Caco-2 (cell line): Measurements from ENCODE around the gene RNASE12. TPM values are rescaled to one million over a fixed set of nuclear protein-coding genes. Genes with fewer than 3 reads are reported as not detected.

Experiments used
- BruUV-seq: library from RNA; stranded (reverse); fragments of 400-500 nt; replicated peaks from 2 replicates; lab custom pipeline; 2021; lab: Mats Ljungman, UMichigan
- CTCF ChIA-PET: fragments of 300-600 bp; sonication (Branson Sonifier 250); formaldehyde crosslinking; loops from one replicate; lab custom pipeline; 2022; ENCODE audit warnings: antibody characterized with exemption; lab: Charles Lee
- POLR2A ChIA-PET: fragments of 300-600 bp; sonication (Branson Sonifier 250); formaldehyde crosslinking; loops from one replicate; lab custom pipeline; 2022; ENCODE audit warnings: antibody characterized with exemption; lab: Charles Lee
- DNase-seq, 2 experiments: peaks; one replicate each; pipeline versions ENCODE4 v3.0.0 to v3.0.0-alpha.2; 2020 to 2022
- H3K27me3 ChIP-seq: replicated peaks from 2 replicates; pipeline ENCODE4 v1.6.0; 2011; ENCODE audit warnings: low read length; ENCODE audit not compliant: control insufficient read depth, insufficient read depth
- H3K36me3 ChIP-seq: 2 replicates; pipeline ENCODE4 v1.5.1; 2011; ENCODE audit warnings: low read length; ENCODE audit not compliant: control insufficient read depth, insufficient read depth
- H3K4me1 ChIP-seq: fragments of 250-450 bp; sonication (Bioruptor Pico); 2 replicates; pipeline ENCODE4 v1.5.1; 2020; ENCODE audit warnings: mild to moderate bottlenecking
- H3K4me3 ChIP-seq: 2 replicates; pipeline ENCODE4 v1.5.1; 2011; ENCODE audit warnings: low read depth, mild to moderate bottlenecking, control low read depth, low read length
- H3K9me3 ChIP-seq: fragments of 250-450 bp; sonication (Bioruptor Pico); 2 replicates; pipeline ENCODE4 v1.5.1; 2020; ENCODE audit warnings: mild to moderate bottlenecking, moderate library complexity
- H3K27ac Mint-ChIP-seq: one replicate; pipeline ENCODE4 v1.8.0; 2022; ENCODE audit warnings: mixed read lengths; ENCODE audit not compliant: unreplicated experiment
- H3K27me3 Mint-ChIP-seq: one replicate; pipeline ENCODE4 v1.8.0; 2022; ENCODE audit warnings: mixed read lengths; ENCODE audit not compliant: insufficient read depth, unreplicated experiment
- H3K36me3 Mint-ChIP-seq: one replicate; pipeline ENCODE4 v1.8.0; 2022; ENCODE audit warnings: mild to moderate bottlenecking, mixed read lengths; ENCODE audit not compliant: insufficient read depth, unreplicated experiment
- H3K4me1 Mint-ChIP-seq: one replicate; pipeline ENCODE4 v1.8.0; 2022; ENCODE audit warnings: low read depth, mixed read lengths; ENCODE audit not compliant: unreplicated experiment
- H3K4me3 Mint-ChIP-seq: one replicate; pipeline ENCODE4 v1.8.0; 2022; ENCODE audit warnings: mild to moderate bottlenecking, moderate library complexity, mixed read lengths; ENCODE audit not compliant: unreplicated experiment
- H3K9me3 Mint-ChIP-seq: one replicate; pipeline ENCODE4 v1.8.0; 2022; ENCODE audit warnings: mixed read lengths; ENCODE audit not compliant: unreplicated experiment
- CTCF ChIP-seq, 2 experiments: fragments of 200-600 bp in 1 of 2; IDR thresholded peaks; 1 replicate in 1 of 2; 2 replicates in 1 of 2; pipeline versions ENCODE4 v1.5.1 to v1.8.0; 2011 to 2022; ENCODE audit warnings: antibody characterized with exemption in 1 of 2, control low read depth in 1 of 2, inconsistent platforms in 1 of 2, low read depth in 1 of 2, low read length in 1 of 2, mild to moderate bottlenecking in 1 of 2, moderate library complexity in 1 of 2; ENCODE audit not compliant: insufficient read depth in 1 of 2, severe bottlenecking in 1 of 2, unreplicated experiment in 1 of 2
- intact Hi-C: fragments of 100-400 bp; cut with micrococcal nuclease; formaldehyde crosslinking; loops from one replicate; pipeline ENCODE4 v1.10.0; 2022; ENCODE audit not compliant: unreplicated experiment
- total RNA-seq: library from RNA; stranded (reverse); gene quantifications from 2 replicates; pipeline ENCODE4 v1.2.3, GENCODE V29; 2022

RNASE12 gene
- total RNA-seq, 1 experiment from 2014 or later = not detected

GRCh38 chr14:20630340-20631022 lies 39.3 kb upstream of the RNASE12 start:
- peaks cover 45% of the 10 kb centered on the region for H3K36me3 Mint-ChIP-seq
- POLR2A ChIA-PET = interaction anchor here (1.5 kb wide), 1 partner anchor 17 kb away, joined by 5 read pairs; no protein-coding TSS in a partner anchor

GRCh38 chr14:20628063-20628854 lies 37.1 kb upstream of the RNASE12 start:
- peak overlapping the region; percentile 52 for H3K4me3 Mint-ChIP-seq
- POLR2A ChIA-PET = no interaction called here
- H3K27me3 Mint-ChIP-seq = peaks cover 3% of the 10 kb centered on the region
- H3K27me3 ChIP-seq = no peaks in the 10 kb centered on the region
- CTCF ChIA-PET = interaction anchor here (0.8 to 1.2 kb wide), 3 partner anchors 10 to 18 kb away, joined by 3 read pairs; no protein-coding TSS in a partner anchor
- H3K4me3 ChIP-seq = no peak overlapping the region
- BruUV-seq = no TSS peak
- 0 out of 2 replicates have a peak, but pooled peaks cover 3% of the 10 kb centered on the region for H3K9me3 ChIP-seq
- H3K4me1 Mint-ChIP-seq = peaks cover 33% of the 10 kb centered on the region
- intact Hi-C loops = no loop called here
- peak overlapping the region; percentile 11 for H3K27ac Mint-ChIP-seq
- no peak for TF ChIP-seq CTCF (IDR thresholded peaks at IDR 0.05; ENCODE audit: insufficient read depth in 1 of 2, low read depth in 1 of 2, low read length in 1 of 2, severe bottlenecking in 1 of 2, unreplicated experiment in 1 of 2)
- H3K9me3 Mint-ChIP-seq = peaks cover 10% of the 10 kb centered on the region
- H3K36me3 ChIP-seq = no peaks in the 10 kb centered on the region
- H3K4me1 ChIP-seq = peaks cover 7% of the 10 kb centered on the region
- no peak for DNase-seq
- peaks cover 50% of the 10 kb centered on the region for H3K36me3 Mint-ChIP-seq

More at GRCh38 chr14:20630340-20631022, 39.3 kb upstream of the RNASE12 start:
- no peak for TF ChIP-seq CTCF (IDR thresholded peaks at IDR 0.05; ENCODE audit: insufficient read depth in 1 of 2, low read depth in 1 of 2, low read length in 1 of 2, severe bottlenecking in 1 of 2, unreplicated experiment in 1 of 2)
- Histone ChIP-seq H3K27me3 (no peaks in the 10 kb centered on the region), H3K36me3 (no peaks in the 10 kb centered on the region), H3K9me3 (no peaks in the 10 kb centered on the region), H3K4me1 (peaks cover 7% of the 10 kb centered on the region), H3K4me3 (peak overlapping the region; percentile 38)
- BruUV-seq = no TSS peak
- peak overlapping the region; percentile 93 for H3K4me3 Mint-ChIP-seq
- peaks cover 3% of the 10 kb centered on the region for H3K27me3 Mint-ChIP-seq
- peak overlapping the region; percentile 84 for H3K27ac Mint-ChIP-seq
- no peaks in the 10 kb centered on the region for H3K9me3 Mint-ChIP-seq
- H3K4me1 Mint-ChIP-seq = peaks cover 28% of the 10 kb centered on the region
- peak; percentile 66 to 69 for DNase-seq
- intact Hi-C loops = loop anchor here (1.0 kb wide), 2 partner anchors 17 to 52 kb away; no protein-coding TSS in a partner anchor
- CTCF ChIA-PET = interaction anchor here (0.5 to 1.7 kb wide), 8 partner anchors 8 to 169 kb away, joined by 3 to 5 read pairs (median 3); partner anchors contain the start of gene PIP4P1
